Activated CD4-positive, alpha-beta T cell treated with anti-CD3 and anti-CD28 coated beads for 4 hours (primary cell): ENCODE measurements around the gene ZNF512.
"Not testable (repeated sequence)": the region's sequence is repeated elsewhere in the genome, so short reads cannot be mapped to it uniquely, and the experiment has no call there.

Experiments used
- DNase-seq, 2 donors: peaks; one replicate each; pipeline ENCODE4 v3.0.0-alpha.2; 2020

ZNF512 gene

GRCh38 chr2:27582695-27583389 is at the start of gene ZNF512:
Gene ZNF512 (plus strand): TSS chr2:27583042. CDS start chr2:27583113, 71 bp downstream.
- peak; percentile 72 to 79 for DNase-seq

GRCh38 chr2:27537287-27537686 is 45.6 kb upstream of the ZNF512 start:
- no peak for DNase-seq

GRCh38 chr2:27538839-27539450 is 43.9 kb upstream of the ZNF512 start:
- not testable (repeated sequence) for DNase-seq

- DNase-seq, result not testable (repeated sequence)
Observed at GRCh38 chr2:27539649-27540048, 43.2 kb upstream of the ZNF512 start.

- DNase-seq, result no peak
Observed at GRCh38 chr2:27544143-27544821, 38.6 kb upstream of the ZNF512 start.

- DNase-seq, result no peak
Observed at GRCh38 chr2:27545348-27546141, 37.3 kb upstream of the ZNF512 start.

- no peak for DNase-seq
Observed at GRCh38 chr2:27549303-27549702, 33.5 kb upstream of the ZNF512 start.

GRCh38 chr2:27551514-27551913 is 31.3 kb upstream of the ZNF512 start:
- no peak for DNase-seq

GRCh38 chr2:27552941-27553340 is 29.9 kb upstream of the ZNF512 start:
- no peak for DNase-seq

DNA sequence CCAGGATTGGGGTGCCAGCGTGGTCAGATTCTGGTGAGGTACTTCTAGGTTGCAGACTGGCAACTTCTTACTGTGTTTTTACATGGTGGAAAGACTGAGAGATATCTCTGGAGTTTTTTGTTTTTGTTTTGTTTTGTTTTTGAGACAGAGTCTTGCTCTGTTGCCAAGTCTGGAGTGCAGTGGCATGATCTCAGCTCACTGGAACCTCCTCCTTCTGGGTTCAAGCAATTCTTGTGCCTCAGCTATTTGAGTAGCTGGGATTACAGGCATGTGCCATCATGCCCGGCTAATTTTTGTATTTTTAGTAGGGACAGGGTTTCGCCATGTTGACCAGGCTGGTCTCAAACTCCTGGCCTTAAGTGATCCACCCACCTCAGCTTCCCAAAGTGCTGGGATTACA is 28.4 kb upstream of the ZNF512 start:
- not testable (repeated sequence) for DNase-seq

- no peak for DNase-seq
Observed at GRCh38 chr2:27559228-27559627, 23.6 kb upstream of the ZNF512 start.

DNA sequence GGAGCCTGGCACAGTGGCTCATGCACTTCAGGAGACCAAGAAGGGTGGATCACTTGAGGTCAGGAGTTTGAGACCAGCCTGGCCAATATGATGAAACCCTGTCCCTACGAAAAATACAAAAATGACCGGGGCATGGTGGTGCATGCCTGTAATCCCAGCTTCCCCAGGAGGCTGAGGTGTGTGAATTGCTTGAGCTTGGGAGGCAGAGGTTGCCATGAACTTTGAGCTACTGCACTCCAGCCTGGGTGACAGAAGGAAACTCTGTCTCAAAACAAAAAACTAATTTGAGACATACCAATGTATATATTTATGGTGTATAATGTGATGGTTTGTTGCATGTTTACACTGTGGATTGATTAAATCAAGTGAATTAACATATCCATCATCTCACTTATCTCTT is 21.8 kb upstream of the ZNF512 start:
- DNase-seq, result no peak

- no peak for DNase-seq
Observed at GRCh38 chr2:27566628-27567027, 16.2 kb upstream of the ZNF512 start.

DNA sequence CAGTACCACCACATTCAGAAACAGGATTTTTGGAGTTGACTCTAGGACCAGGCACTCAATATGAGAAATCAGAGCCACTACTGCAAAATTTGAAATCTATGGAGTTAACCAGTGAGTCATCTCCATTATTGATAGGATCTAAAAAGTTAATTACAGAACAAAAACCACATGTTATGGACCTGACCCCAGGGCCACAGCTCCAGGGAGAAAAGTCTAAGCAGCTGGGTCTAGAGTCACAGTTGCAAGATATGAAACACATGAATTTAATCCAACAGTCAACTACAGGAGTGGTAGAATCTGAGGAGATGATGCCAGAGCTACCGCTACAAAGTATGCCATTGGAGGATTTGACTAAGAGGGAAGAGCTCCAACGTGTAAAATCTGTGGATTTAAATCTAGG is 13.4 kb upstream of the ZNF512 start:
- DNase-seq, result no peak

DNA sequence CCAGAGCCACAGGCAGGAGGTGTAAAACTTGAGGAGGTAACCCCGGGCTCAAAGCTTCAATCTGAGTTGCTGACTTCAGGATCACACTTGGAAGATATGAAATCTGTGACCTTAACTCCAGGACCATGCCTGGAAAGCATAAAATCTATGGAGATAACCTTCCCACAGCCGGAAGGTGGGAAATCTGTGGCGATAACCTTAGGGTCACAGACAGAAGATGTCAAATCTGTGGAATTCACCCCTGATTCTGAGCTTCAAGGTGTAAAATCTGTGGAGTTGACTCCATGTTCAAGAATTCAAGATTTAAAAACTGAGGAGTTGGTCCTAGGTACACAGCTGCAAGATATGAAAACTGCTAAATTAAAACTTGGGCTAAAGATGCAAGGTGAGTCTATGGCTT is 11.6 kb upstream of the ZNF512 start:
- no peak for DNase-seq

DNA sequence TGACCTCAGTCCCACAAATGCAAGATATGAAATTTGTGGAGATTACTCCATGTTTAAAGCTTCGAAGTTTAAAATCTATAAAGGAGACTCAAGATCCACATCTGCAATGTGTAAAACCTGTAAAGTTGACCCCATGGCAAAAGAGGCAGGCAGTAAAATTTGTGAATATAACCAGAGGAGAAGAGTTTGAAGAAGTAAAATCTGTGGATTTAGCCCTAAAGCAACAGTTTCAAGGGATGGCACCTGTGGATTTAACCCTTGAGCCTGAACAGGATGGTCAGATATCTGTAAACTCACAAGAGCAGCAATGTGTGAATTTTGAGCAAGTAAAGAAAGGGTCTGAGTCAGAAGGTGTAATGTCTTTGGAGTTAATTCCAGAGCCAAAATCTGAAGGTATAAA is 11.2 kb upstream of the ZNF512 start:
- no peak for DNase-seq

DNA sequence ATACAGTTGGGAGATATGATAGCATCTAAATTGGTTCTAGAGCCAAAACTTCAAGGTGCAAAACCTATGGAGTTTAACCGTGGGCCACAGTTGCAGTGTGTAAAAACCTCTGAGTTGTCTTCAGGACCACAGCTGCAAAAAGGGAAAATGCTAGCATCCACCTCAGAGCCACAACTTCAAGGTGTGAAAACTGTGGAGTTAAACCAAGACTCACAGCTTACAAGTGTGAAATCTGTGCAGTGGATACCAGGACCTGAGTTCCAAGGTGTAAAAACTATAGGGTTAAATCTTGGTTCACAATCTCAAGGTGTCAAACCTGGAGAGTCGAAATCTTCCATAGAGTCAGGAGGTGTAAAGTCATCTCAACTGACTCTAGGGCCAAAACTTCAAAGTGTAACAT is 10.4 kb upstream of the ZNF512 start:
- DNase-seq, result no peak

DNA sequence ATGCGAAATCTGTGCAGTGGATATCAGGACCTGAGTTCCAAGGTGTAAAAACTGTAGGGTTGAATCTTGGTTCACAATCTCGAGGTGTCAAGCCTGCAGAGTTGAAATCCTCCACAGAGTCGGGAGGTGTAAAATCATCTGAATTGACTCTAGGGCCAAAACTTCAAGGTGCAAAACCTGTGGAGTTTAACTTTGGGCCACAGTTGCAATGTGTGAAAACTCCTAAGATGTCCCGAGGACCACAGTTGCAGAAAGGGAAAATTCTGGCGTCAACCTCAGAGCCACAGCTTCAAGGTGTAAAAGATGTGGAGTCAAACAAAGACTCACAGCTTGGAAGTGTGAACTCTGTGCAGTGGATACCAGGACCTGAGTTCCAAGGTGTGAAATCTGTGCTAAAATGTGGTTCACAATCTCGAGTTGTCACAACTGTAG is 9.8 kb upstream of the ZNF512 start:
- no peak for DNase-seq

DNA sequence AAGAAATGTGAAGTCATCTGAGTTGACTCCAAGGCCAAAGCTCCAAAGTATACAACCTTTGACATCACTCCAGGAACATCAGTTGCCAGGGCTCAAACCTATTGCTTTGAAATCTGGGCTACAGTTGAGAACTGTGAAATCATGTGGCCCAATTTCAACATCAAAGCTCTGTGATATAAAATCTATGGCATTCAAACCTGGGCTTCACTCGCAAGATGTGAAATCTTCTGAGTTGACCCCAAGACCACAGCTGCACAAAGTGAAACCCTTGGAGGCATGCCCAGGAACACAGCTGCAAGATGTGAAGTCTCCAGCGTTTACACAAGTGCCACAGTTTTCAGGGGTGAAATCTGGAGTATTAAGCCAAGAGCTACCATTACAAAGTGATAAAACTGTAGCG is 9.4 kb upstream of the ZNF512 start:
- no peak for DNase-seq

DNA sequence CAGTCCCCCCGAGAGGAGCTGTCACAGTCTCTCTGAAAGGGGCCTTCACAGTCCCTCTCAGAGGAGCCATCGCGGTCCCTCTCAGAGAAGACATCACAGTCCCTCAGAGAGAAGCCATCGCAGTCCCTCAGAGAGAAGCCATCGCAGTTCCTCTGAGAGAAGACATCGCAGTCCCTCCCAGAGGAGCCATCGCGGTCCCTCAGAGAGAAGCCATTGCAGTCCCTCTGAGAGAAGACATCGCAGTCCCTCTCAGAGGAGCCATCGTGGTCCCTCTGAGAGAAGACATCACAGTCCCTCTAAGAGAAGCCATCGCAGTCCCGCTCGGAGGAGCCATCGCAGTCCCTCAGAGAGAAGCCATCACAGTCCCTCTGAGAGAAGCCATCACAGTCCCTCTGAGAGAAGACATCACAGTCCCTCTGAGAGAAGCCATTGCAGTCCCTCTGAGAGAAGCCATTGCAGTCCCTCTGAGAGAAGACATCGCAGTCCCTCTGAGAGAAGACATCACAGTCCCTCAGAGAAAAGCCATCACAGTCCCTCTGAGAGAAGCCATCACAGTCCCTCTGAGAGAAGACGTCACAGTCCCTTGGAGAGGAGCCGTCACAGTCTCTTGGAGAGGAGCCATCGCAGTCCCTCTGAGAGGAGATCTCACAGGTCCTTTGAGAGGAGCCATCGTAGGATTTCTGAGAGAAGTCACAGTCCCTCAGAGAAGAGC is 1.3 kb upstream of the ZNF512 start:
- DNase-seq, result no peak

- DNase-seq, result no peak
Observed at GRCh38 chr2:27582129-27582694, 630 bp upstream of the ZNF512 start.

- DNase-seq, result peak in 1 of 2 donors; percentile 1
Observed at GRCh38 chr2:27583390-27583915, 611 bp downstream of the ZNF512 start.
